ENCODE data around the gene KCNQ4.

The KCNQ4 gene

DNA sequence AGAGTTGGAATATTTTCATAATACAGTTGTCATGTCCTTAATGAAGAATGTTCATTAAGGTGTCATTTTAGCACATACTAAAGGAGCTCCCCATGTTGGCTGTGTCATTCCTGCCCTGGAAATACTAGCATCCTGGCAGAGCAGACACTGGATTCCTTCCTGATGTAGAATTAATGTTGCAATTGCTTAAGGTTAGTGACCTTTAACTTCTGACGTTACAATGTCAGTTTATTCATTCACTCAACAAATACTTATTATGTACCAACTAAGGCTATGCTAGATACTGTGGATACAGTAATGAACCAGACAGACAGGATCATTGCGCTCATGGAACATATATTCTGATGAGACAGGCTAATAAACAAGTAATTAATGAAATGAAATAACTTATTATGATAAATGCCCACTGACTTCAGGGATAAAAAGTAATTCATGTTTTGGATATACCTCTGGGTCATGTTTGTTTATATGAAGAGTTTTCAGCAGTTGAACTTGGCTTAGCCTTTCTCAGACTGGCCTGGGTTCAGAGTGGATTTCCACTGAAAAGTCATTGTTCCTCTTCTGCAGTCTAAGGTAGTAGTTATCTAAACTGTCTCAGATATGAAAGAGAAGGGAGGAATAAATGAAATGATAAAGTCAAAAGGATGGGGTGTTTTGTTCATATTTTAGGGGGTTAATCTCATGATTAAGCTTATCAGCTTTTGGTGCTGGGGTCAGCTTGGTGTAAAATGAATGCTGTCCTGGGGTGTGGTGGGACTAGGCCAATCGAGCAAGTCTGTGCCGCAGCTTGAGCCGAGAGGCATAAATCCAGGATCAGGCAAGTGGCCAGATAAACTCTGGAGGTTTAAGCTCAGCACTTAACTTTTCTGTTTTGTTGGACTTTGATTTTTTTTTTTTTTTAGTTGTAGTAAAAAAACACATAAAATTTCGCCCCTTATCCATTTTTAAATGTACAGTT is 43.3 kb upstream of the KCNQ4 start:
- in situ Hi-C loops (cut with HindIII; ENCODE audit: low sequenced_read_pairs): no loop called here
- TF ChIP-seq, protein P1, sequence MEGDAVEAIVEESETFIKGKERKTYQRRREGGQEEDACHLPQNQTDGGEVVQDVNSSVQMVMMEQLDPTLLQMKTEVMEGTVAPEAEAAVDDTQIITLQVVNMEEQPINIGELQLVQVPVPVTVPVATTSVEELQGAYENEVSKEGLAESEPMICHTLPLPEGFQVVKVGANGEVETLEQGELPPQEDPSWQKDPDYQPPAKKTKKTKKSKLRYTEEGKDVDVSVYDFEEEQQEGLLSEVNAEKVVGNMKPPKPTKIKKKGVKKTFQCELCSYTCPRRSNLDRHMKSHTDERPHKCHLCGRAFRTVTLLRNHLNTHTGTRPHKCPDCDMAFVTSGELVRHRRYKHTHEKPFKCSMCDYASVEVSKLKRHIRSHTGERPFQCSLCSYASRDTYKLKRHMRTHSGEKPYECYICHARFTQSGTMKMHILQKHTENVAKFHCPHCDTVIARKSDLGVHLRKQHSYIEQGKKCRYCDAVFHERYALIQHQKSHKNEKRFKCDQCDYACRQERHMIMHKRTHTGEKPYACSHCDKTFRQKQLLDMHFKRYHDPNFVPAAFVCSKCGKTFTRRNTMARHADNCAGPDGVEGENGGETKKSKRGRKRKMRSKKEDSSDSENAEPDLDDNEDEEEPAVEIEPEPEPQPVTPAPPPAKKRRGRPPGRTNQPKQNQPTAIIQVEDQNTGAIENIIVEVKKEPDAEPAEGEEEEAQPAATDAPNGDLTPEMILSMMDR (IDR thresholded peaks at IDR 0.05; ENCODE audit: low read depth, low read length, missing control alignments): no peak

DNA sequence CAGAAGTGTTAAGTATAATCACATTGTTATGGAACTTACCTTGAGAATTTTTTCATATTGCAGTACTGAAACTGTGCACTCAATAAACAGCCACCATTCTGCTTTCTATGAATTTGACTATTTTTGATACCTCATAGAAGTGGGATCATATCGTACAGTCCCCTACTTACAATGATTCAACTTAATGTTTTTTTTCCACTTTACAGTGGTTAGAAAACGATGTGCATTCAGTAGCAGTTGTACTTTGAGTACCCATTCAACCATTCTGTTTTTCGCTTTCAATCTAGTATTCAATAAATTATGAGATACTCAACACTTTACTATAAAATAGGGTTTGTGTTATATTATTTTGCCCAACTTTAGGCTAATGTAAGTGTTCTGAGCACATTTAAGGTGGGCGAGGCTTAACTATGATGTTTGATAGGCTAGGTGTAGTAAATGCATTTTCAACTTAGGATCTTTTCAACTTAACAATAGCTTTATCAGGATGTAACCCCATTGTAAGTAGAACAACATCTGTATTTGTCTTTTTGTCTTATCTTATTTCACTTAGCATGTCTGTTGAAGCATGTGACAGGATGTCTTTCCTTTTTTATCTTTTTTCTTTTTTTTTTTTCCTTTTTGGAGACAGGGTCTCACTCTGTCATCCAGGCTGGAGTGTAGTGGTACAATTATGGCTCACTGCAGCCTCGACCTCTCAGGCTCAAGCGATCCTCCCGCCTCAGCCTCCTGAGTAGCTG is 42.4 kb upstream of the KCNQ4 start:
- in situ Hi-C loops (cut with HindIII; ENCODE audit: low sequenced_read_pairs): no loop called here
- DNase-seq (ENCODE audit: low read depth): no peak
- H3K4me3 ChIP-seq (ENCODE audit: low read depth, low read length): no peak overlapping the region
- TF ChIP-seq, protein P1 (IDR thresholded peaks at IDR 0.05; ENCODE audit: low read depth, low read length, missing control alignments): no peak

More for the DNA sequence above, 43.3 kb upstream of the KCNQ4 start:
- no peak for DNase-seq (ENCODE audit: low read depth)
- H3K4me3 ChIP-seq (ENCODE audit: low read depth, low read length): no peak overlapping the region

DNA sequence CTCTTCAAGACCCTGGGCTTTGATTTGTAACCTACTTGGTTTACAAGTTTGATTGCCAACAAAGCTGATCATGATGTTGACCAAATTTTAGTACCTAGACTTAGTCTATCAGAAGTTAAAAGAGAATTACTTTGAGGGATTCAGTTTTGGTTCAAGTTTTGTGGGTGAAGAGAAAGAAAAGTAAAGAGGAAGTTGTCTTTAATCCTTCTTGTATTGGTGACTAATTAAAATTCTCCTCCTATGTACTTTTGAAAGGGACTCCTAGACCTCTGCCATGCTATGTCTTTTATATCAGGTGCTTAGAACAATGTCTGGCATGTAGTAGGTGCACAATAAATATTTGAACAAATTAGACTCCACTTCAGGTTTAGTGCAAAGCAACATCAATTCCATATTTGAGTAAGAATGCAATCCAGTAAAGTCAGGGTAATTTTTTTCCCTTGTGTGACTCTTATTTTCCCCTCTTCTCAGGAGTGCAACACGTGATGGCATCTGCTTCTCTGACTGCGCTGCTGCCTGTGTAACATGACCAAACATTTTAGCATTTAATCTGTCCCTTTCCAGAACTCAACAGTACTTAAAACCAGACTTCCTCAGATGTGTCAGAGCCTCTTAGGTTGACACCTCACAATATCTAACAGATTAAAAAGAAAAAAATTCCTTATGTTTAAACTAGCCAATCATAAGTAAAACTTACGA is 41.1 kb upstream of the KCNQ4 start:
- TF ChIP-seq, protein P1 (IDR thresholded peaks at IDR 0.05; ENCODE audit: low read depth, low read length, missing control alignments): no peak
- DNase-seq (ENCODE audit: low read depth): no peak
- in situ Hi-C loops (cut with HindIII; ENCODE audit: low sequenced_read_pairs): no loop called here
- H3K4me3 ChIP-seq (ENCODE audit: low read depth, low read length): no peak overlapping the region

DNA sequence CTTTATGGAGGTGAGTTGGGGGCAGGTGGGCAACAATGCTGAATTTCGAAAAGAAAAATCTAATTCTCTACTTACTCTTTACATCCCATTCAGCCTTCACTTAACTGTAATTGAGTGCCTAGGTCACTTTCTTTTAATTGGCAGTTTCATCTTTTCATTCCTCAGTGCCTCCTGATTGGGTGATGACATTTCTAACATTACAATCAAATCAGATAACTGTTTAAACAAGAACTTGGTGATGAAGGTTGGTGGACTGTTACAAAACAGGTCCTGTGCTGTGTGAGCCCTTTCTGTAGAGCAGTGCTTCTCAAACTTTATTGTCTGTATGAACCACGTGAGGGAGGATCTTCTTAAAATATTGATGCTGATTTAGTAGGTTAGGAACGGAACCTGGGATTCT is 40.1 kb upstream of the KCNQ4 start:
- in situ Hi-C loops (cut with HindIII; ENCODE audit: low sequenced_read_pairs): no loop called here
- no peak for DNase-seq (ENCODE audit: low read depth)
- H3K4me3 ChIP-seq (ENCODE audit: low read depth, low read length): no peak overlapping the region
- TF ChIP-seq, protein P1 (IDR thresholded peaks at IDR 0.05; ENCODE audit: low read depth, low read length, missing control alignments): no peak

DNA sequence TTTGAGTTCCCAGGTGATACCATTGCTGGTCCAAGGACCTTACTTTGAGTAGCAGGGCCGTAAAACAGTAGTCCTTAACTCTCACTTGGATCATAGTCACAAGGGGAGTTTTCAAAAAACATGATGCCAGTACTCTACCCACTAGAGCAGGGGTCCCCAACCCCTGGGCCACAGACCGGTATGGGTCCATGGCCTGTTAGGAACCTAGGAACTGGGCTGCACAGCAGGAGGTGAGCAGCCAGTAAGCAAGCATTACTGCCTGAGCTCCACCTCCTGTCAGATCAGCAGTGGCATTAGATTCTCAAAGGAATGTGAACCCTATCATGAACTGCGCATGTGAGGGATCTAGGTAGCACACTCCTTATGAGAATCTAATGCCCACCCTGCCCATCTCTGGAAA is 39.7 kb upstream of the KCNQ4 start:
- in situ Hi-C loops (cut with HindIII; ENCODE audit: low sequenced_read_pairs): no loop called here
- no peak overlapping the region for H3K4me3 ChIP-seq (ENCODE audit: low read depth, low read length)
- no peak for DNase-seq (ENCODE audit: low read depth)
- TF ChIP-seq, protein P1 (IDR thresholded peaks at IDR 0.05; ENCODE audit: low read depth, low read length, missing control alignments): no peak

DNA sequence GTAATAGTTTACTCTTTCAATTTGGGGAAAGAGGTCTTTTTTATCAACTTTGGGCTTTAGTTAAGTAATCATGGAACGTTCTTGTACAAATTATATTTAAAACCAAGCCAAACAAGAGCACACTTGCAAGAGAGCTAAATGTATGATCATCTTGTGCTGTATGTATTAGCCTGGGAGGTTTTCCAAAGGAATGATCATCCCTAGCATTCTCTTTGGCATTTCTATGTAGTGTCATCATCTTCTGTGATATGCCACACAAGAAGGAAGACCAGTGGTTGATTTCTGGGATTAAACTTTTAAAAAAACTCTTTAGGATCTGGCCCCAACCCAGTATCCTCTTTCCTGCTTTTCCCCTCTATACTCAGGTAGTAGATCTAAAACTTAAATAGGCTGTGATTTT is 38.4 kb upstream of the KCNQ4 start:
- H3K4me3 ChIP-seq (ENCODE audit: low read depth, low read length): no peak overlapping the region
- TF ChIP-seq, protein P1 (IDR thresholded peaks at IDR 0.05; ENCODE audit: low read depth, low read length, missing control alignments): no peak
- no peak for DNase-seq (ENCODE audit: low read depth)
- in situ Hi-C loops (cut with HindIII; ENCODE audit: low sequenced_read_pairs): no loop called here

Data from astrocyte of the cerebellum (primary cell).